Loucy (cell line): ENCODE data around the gene GRID2.

Source experiments
- H2AFZ ChIP-seq: fragments of 200-600 bp; sonication (generic); 2 replicates; pipeline ENCODE4 v1.6.0; 2016; ENCODE audit warnings: antibody characterized with exemption, mild to moderate bottlenecking, low read length, moderate library complexity
- H3F3A ChIP-seq: fragments of 200-600 bp; 2 replicates; pipeline ENCODE4 v1.6.0; 2016; ENCODE audit warnings: antibody characterized with exemption, low read depth, mild to moderate bottlenecking
- H3K27me3 ChIP-seq: fragments of 200-600 bp; sonication (generic); 2 replicates; pipeline ENCODE4 v1.6.1; 2014; ENCODE audit warnings: low read length, mild to moderate bottlenecking; ENCODE audit not compliant: insufficient read depth, poor library complexity, severe bottlenecking
- H3K36me3 ChIP-seq: fragments of 200-600 bp; sonication (generic); 2 replicates; pipeline ENCODE4 v1.6.1; 2016; ENCODE audit warnings: low read length; ENCODE audit not compliant: insufficient read depth
- H3K4me1 ChIP-seq: fragments of 200-600 bp; sonication (generic); 2 replicates; pipeline ENCODE4 v1.5.1; 2014; ENCODE audit warnings: low read length, mild to moderate bottlenecking; ENCODE audit not compliant: insufficient read depth, poor library complexity, severe bottlenecking
- H3K4me2 ChIP-seq: fragments of 200-600 bp; sonication (generic); 2 replicates; pipeline ENCODE4 v1.6.0; 2014; ENCODE audit warnings: antibody characterized with exemption, low read length, low read depth, mild to moderate bottlenecking; ENCODE audit not compliant: poor library complexity, severe bottlenecking
- H3K4me3 ChIP-seq: fragments of 200-600 bp; sonication (generic); 2 replicates; pipeline ENCODE4 v1.5.1; 2014; ENCODE audit warnings: low read length, mild to moderate bottlenecking, mixed read lengths; ENCODE audit not compliant: poor library complexity, severe bottlenecking
- H3K79me2 ChIP-seq: fragments of 200-600 bp; sonication (generic); 2 replicates; pipeline ENCODE4 v1.6.1; 2014; ENCODE audit warnings: low read length; ENCODE audit not compliant: insufficient read depth
- H3K9ac ChIP-seq: fragments of 200-600 bp; sonication (generic); 2 replicates; pipeline ENCODE4 v1.6.0; 2014; ENCODE audit warnings: mild to moderate bottlenecking, low read depth, low read length, moderate library complexity; ENCODE audit not compliant: poor library complexity, severe bottlenecking
- H3K9me2 ChIP-seq: fragments of 200-600 bp; sonication (generic); replicated peaks from 2 replicates; pipeline ENCODE4 v1.6.1; 2016; ENCODE audit warnings: low read depth, low read length, mixed read lengths
- H3K9me3 ChIP-seq: fragments of 200-600 bp; sonication (generic); 2 replicates; pipeline ENCODE4 v1.6.1; 2014; ENCODE audit warnings: mild to moderate bottlenecking, antibody characterized with exemption, low read length, low read depth; ENCODE audit not compliant: insufficient read depth
- H4K20me1 ChIP-seq: fragments of 200-600 bp; sonication (generic); 2 replicates; pipeline ENCODE4 v1.6.0; 2014; ENCODE audit warnings: antibody characterized with exemption, low read length, mild to moderate bottlenecking; ENCODE audit not compliant: insufficient read depth, poor library complexity, severe bottlenecking
- EZH2phosphoT487 ChIP-seq: fragments of 200-600 bp; IDR thresholded peaks from 2 replicates; pipeline ENCODE4 v1.6.1; 2018; ENCODE audit warnings: antibody characterized with exemption, mild to moderate bottlenecking, moderate library complexity, borderline replicate concordance
- TF ChIP-seq, protein P1 (sequence below): fragments of 200-600 bp; sonication (generic); conservative IDR thresholded peaks from 2 replicates; pipeline ENCODE4 v1.5.1; 2014; ENCODE audit warnings: mild to moderate bottlenecking, antibody characterized with exemption, low read length

Gene GRID2

DNA sequence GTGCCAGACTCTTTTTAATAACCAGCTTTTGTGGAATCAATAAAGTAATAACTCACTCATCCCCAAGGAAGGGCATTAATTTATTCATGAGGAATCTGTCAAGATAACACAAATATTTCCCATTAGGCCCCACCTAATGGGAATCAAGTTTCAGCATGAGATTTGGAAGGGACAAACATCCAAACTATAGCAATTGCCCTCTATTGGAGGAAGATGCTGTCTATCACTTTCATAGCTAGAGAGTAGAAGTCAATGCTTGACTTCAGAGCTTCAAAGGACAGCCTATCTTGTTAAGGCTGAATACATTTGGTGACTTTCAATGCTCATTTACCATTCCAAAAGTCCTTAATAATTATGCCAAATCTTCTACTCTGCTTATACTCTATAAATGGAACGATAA lies 1439.9 kb downstream of the GRID2 start:
- Histone ChIP-seq H3K9me3 (no peaks in the 10 kb centered on the region), H2AFZ (no peak overlapping the region), H3K4me1 (no peaks in the 10 kb centered on the region), H3K4me3 (no peak overlapping the region), H3K36me3 (no peaks in the 10 kb centered on the region), H3K9me2 (no peaks in the 10 kb centered on the region), H3K4me2 (no peak overlapping the region), H3K9ac (no peak overlapping the region), H4K20me1 (no peaks in the 10 kb centered on the region), H3K27me3 (no peaks in the 10 kb centered on the region), H3F3A (no peaks in the 10 kb centered on the region), H3K79me2 (no peaks in the 10 kb centered on the region)
- TF ChIP-seq, protein P1, sequence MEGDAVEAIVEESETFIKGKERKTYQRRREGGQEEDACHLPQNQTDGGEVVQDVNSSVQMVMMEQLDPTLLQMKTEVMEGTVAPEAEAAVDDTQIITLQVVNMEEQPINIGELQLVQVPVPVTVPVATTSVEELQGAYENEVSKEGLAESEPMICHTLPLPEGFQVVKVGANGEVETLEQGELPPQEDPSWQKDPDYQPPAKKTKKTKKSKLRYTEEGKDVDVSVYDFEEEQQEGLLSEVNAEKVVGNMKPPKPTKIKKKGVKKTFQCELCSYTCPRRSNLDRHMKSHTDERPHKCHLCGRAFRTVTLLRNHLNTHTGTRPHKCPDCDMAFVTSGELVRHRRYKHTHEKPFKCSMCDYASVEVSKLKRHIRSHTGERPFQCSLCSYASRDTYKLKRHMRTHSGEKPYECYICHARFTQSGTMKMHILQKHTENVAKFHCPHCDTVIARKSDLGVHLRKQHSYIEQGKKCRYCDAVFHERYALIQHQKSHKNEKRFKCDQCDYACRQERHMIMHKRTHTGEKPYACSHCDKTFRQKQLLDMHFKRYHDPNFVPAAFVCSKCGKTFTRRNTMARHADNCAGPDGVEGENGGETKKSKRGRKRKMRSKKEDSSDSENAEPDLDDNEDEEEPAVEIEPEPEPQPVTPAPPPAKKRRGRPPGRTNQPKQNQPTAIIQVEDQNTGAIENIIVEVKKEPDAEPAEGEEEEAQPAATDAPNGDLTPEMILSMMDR = no peak
- TF ChIP-seq EZH2phosphoT487 = no peak

DNA sequence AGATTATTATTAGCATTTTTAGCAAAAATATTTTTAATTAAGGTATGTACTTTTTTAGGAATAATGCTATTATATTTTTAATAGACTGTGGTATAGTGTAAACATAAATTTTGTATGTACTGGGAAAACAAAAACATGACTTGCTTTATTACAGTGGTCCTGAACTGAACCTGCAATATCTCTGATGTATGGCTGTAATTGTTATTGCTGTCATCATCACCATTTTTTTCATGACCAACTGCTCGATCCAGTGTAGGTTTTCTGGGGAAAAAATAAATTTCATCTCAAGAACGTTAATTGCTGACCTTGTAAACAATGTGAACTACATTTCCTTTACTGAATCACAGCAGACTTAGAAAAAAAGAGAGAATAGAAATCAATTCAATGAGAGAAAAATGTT lies 1441.2 kb downstream of the GRID2 start:
- Histone ChIP-seq H3K4me3 (no peak overlapping the region), H3K4me2 (no peak overlapping the region), H3K9me3 (no peaks in the 10 kb centered on the region), H3K79me2 (no peaks in the 10 kb centered on the region), H3K36me3 (no peaks in the 10 kb centered on the region), H3K9ac (no peak overlapping the region), H3K4me1 (no peaks in the 10 kb centered on the region), H2AFZ (no peak overlapping the region), H3K27me3 (no peaks in the 10 kb centered on the region), H4K20me1 (no peaks in the 10 kb centered on the region), H3K9me2 (no peaks in the 10 kb centered on the region), H3F3A (no peaks in the 10 kb centered on the region)
- no peak for TF ChIP-seq EZH2phosphoT487
- TF ChIP-seq, protein P1 = no peak

DNA sequence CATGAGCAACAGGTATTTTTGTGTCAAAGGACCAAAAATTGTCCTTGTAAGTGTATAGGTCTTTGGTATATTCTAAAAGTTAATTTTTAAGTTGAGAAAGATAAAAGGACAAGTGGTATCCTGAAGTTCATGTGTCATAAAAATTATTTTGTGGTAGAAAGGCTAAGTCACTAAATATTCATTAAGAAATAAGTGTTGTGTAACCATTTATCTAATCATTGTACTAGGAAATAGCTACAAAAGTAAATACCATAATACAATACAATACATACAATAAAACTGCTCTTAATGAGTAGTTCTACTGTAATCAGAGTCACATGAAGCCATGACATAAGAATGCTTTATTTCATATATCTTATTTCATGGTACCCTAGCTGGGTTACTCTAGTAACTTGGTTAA lies 1442.3 kb downstream of the GRID2 start:
- H3K4me2 ChIP-seq = no peak overlapping the region
- TF ChIP-seq EZH2phosphoT487 = no peak
- TF ChIP-seq, protein P1 = no peak
- no peaks in the 10 kb centered on the region for H3K27me3 ChIP-seq
- no peaks in the 10 kb centered on the region for H3K9me3 ChIP-seq
- no peaks in the 10 kb centered on the region for H3K36me3 ChIP-seq
- no peaks in the 10 kb centered on the region for H3K4me1 ChIP-seq
- H3K4me3 ChIP-seq = no peak overlapping the region
- no peaks in the 10 kb centered on the region for H3F3A ChIP-seq
- no peaks in the 10 kb centered on the region for H3K79me2 ChIP-seq
- H2AFZ ChIP-seq = no peak overlapping the region
- no peaks in the 10 kb centered on the region for H4K20me1 ChIP-seq
- H3K9me2 ChIP-seq = no peaks in the 10 kb centered on the region
- H3K9ac ChIP-seq = no peak overlapping the region
